ENCODE data around the gene FAP.

Gene FAP

DNA sequence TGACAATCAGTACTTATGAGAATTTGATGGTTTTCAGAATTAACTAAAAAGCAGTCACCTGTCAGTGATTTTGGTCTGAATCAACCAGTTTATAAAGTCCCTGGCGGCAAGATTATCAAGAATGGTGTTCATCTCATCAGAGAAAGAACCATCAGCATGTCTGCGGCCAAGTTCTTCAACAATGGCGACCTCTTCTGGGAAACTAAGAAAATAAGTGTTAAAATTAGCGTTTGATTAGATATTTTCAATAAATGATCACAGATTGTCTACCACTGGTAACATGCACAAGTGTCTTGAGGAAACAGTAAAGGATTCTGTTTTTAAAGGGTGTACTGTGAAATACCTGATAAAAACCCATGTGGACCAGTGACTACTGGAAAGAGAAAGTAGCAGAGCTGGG lies 99.3 kb downstream of the FAP start:
- in situ Hi-C loops (cut with MboI; ENCODE audit: low sequenced_read_pairs): no loop called here

DNA sequence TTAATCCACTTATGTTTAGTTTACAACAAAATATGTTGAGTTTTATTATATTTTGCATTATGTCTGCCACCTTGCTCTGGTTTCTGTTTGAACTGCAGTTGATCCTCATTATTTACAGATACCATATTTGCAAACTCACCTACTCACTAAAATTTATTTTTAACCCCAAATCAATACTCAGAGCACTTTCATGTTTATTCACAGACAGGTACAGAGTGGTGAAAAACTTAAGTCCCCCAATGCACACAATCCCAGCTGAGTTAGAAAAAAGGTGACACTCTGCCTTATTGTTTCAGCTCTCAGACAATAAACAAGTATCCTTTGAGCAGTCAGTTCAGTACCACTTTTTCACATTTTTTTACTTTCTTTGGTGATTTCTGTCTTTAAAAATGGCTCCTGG lies 104.9 kb downstream of the FAP start:
- in situ Hi-C loops (cut with MboI; ENCODE audit: low sequenced_read_pairs): no loop called here

GRCh38 chr2:162127422-162127821 lies 115.8 kb downstream of the FAP start:
- in situ Hi-C loops (cut with MboI; ENCODE audit: low sequenced_read_pairs): no loop called here

GRCh38 chr2:162126527-162126926 lies 116.7 kb downstream of the FAP start:
- in situ Hi-C loops (cut with MboI; ENCODE audit: low sequenced_read_pairs): no loop called here

DNA sequence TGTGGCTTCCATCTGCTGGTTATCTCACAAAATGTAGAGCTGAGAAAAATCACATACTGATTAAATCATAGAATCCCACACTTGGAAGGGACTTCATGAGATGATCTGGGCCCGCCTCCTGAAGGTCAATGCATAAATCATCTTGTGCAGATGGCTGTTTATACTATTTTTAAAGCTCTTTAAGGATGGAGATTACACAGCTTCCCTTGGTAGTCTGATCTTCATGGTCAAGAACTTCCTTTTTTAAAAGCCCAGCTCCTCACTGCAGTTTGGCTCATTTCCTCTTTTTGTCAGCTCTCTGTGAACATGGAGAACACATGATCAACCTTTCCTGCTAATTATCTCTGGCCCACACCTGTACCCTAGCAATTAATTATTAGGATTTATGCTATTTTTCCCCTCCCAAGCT lies 117.1 kb downstream of the FAP start:
- in situ Hi-C loops (cut with MboI; ENCODE audit: low sequenced_read_pairs): no loop called here

DNA sequence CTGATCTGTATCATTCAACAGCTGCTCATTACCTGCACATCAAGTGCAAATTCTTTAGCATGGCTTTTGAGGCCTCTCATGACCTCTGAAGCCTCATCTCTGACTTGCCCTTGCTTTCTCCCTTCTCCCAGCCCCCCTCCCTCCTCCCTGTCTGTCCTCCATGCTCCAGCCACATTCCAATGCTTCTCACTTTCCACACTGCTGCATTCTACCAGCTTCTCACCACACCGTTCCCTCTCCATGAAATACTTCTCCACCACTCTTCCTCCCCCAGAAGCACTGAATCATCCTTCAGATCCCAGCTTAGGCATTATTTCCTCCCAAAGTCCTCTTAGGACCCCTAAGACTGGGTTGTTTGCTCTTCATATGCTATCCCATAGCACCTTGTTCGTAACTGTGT lies 118.1 kb downstream of the FAP start:
- in situ Hi-C loops (cut with MboI; ENCODE audit: low sequenced_read_pairs): no loop called here

DNA sequence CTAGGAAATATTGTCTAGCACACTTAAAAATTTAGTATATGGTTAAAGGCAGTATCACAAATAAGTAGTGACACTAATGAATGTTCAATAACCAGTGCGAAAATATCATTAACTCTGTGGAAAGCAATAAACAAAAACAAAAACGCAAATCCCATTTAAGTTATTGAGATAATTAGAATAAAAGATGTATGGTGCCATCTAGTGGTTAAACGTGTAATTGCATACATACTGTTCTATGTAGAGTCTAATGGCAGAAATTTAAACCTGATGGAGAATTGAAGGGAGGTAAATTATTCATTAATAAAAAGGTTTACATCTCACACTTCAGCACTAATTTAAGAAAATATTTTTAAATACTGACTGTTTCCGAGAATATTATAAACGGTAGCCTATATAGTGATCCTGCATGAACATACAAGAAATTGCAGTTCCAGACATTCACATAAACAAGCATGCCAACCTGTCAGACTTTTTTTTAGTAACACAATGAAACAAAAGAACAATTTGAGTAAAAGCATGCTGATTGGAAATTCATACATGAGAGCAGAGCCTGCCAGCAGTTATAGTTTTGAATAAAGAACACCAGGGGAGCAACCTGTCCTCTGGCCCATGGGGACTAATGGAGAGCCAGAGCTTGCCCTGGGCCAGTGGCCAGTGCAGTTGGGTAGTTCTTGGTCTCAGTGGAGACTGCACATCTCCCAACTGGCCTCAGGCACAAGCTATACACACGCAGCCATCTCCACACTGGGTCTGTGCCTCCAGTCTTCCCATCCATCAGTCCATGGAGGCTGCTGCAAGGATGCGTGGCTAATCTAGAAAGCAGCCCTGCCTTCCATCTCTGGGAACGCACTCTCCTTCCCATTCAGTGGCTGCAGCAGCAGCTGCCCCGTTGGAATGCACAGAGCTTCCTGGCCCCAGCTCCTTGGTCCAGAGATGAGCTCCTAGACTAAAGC lies 119.2 kb downstream of the FAP start:
- in situ Hi-C loops (cut with MboI; ENCODE audit: low sequenced_read_pairs): no loop called here

Data from HL-60/S4 treated with phorbol 12-myristate 13-acetate at 8.2 ng/mL for 4 days and 3 days (cell line).